NCI-H187 treated with DMSO at 0.1 percent for 48 hours (cell line): ENCODE measurements around the gene MRPS6.

Experiments used
- DNase-seq: peaks from one replicate; lab custom pipeline; 2025; lab: John Stamatoyannopoulos, UW

MRPS6 gene

DNA sequence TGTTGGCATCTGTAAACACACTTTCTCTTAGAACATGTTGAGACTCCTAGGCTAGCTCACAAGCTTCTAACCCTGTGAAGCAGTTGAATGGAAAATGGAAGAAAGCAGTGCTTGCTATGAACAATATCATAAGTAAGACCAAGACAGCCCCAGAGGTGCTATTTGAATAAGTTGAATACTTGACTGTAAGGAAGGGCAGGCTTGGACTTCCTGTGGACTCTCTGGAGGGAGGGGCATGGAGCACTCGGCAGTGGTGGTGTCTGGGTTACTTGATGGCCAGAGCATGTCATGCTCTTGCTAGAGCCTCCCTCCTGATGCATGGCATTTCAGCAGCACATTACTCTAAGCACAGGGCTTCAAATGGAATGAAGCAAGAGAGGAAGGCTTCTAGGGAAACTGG is 60.0 kb downstream of the MRPS6 start:
- DNase-seq = no peak

GRCh38 chr21:34133802-34134201 is 60.4 kb downstream of the MRPS6 start:
- no peak for DNase-seq

GRCh38 chr21:34135330-34135729 is 62.0 kb downstream of the MRPS6 start:
- no peak for DNase-seq

GRCh38 chr21:34141373-34141772 is 68.0 kb downstream of the MRPS6 start:
- DNase-seq = no peak

DNA sequence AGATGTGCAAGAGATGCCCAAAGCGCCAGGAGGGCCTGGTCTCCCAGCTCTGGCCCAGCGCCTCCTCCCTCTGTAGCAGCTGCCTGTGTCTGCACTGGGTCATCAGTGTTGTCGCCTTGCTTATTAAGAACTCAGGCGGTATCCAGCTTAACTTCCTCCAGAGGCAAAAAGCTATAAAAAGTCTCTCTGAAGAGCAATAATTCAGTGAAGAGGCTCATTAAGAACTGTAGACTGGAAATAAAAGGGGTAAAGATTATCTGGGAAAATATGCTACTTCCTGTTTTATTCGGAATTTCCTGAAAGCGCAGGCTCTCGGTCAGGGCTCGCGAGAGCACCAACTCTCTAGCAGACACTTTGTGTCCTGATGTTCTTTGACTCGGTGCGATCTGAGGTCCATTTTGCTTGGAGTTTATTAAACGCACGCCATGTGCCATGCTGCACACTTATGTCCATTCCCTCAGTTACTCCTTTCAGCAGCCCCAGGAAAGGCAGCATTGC is 70.4 kb downstream of the MRPS6 start:
- DNase-seq = no peak

GRCh38 chr21:34144224-34144623 is 70.8 kb downstream of the MRPS6 start:
- no peak for DNase-seq

DNA sequence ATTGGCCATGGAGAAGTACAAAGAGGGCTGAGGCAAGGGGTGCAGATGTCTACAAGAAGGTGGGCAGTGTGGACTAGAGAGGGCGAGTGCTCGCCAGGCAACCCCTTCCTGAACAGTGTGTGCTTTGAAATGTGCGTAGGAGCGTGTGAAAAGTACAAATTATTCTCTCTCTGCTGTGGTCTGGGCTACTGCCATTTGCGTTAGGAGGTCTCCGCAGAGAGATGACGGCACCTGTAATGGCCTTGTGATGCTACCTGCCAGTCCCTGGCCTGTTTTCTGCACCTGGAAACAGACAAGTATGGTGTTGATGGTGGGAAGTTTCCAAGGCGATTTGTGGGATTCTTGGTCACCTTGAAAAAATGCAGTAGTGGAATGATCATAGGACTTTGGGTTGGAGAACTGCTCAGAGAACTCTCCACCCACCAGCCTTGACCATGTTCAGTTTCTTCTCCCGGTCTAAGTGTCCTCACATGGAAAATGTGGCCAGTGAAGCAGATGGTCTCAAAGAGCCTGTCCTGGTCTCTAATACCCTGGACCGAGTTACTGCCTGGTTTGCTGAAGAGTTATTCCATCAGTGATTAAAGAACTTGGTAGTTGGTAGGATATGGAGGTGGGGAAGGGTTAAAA is 74.5 kb downstream of the MRPS6 start:
- DNase-seq = no peak

DNA sequence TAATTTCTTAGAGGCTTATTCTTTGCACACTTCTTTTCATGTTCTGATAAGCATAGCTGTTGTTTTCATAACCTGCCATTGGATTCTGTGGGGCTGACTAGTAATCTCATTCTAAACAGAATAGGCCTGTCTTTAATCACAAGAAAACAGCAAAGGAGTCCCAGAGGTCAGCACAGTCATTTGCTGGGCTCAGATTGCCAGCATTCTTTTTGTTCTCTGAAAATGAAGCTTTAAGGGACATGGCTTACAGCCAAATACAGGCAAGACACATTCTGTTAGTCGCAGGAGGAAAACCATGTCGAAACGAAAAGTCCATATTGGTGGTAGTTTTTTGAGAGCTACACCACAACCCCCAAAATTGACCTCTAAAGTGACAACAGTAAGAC is 75.0 kb downstream of the MRPS6 start:
- DNase-seq = no peak

DNA sequence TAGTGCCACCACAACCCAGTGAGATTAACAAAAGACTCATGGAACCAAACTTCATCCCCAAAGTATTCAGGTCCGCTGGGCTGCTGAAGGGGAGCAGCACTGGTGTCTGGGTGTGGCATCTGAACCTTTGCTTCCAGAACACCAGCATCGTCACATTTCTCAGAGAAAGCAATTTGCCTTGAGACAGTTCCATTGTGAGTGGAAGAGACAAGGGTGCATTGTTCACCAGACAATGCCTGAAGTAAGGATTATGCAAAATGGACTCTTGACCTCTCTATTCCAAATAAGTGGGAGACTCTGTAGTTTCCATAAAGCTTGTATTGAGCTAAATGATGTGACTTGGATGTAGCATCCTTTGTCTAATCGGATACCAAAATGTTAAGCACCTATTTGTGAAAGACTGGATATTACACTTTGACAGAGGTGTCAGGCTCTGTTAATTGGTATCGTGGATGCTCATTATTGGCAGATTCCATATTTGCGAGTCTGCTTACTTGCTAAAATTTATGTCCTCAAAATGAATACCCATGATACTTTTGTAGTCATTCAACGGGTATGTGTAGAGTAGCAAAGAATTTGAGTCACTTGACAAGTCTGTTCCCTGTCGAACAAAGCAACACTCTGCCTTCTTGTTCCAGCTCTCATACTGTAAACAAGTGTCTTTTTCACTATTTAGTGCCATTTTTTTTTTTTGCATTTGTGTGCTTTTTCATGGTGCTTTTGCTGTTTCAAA is 75.6 kb downstream of the MRPS6 start:
- no peak for DNase-seq

GRCh38 chr21:34152500-34152899 is 79.1 kb downstream of the MRPS6 start:
- no peak for DNase-seq

GRCh38 chr21:34154878-34155277 is 81.5 kb downstream of the MRPS6 start:
- DNase-seq = no peak

GRCh38 chr21:34156957-34157356 is 83.6 kb downstream of the MRPS6 start:
- DNase-seq = no peak

- DNase-seq = no peak
Observed at GRCh38 chr21:34157521-34157920, 84.1 kb downstream of the MRPS6 start.

DNA sequence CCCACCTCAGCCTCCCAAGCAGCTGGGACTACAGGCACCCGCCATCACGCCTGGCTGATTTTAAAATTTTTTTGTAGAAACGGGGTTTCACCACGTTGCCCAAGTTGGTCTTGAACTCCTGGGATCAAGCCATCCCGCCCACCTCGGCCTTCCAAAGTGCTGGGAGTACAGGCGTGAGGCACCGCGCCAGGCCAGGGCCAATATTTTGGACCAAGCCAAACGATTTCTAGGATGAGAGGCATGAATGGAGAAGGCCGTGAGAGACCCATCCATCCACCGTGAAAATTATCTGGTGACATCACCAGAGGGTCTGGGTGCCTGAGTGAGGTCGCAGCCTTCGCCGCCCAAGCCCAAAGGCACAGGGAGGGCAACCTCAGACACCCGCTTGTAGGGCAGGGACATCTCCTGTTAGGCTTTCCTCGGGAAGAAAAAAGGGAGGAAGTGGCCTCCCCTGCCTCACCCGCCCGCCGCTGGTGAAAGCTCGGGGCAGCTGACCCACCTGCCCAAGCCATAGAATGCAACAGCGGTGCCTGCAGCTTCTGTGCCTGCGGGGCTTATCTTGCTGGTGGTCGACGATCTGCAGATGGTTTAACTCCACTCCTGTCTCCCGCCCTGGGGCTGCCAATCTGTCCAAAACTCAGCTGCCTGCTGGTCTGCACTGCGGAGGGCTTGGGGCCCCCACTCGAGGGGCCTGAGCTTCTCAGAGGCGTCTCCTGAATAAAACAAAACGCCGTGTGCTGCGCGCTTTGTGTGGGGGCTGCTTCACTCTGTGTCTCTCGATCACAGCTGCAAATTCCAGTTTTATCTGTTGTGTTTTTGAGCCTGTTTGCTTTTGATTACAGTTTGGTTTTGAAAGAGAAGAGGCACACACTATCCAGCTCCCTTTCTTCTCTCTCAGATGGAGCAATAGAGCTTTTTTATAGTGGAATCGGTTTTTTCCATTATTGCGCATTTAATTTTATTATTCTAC is 85.8 kb downstream of the MRPS6 start:
- DNase-seq = no peak

- DNase-seq = no peak
Observed at GRCh38 chr21:34166468-34166867, 93.1 kb downstream of the MRPS6 start.

DNA sequence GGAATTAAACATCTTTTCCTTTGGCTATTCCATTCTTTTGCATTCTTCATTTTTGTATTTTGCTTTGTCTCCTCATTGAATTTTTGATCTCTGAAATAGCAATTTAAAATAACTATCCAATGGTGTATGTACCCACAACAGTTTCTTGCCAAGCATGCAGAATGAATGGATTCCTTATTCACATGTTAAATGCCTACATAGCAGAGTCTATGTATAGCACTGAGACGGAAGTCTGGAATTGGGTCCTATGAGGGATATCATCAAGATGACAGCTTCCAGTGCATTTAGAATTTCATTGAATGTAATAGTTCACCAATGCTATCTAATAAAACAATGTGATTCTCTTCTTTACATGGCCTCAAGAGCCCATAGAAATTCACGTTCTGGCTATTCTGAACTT is 97.5 kb downstream of the MRPS6 start:
- DNase-seq = no peak

DNA sequence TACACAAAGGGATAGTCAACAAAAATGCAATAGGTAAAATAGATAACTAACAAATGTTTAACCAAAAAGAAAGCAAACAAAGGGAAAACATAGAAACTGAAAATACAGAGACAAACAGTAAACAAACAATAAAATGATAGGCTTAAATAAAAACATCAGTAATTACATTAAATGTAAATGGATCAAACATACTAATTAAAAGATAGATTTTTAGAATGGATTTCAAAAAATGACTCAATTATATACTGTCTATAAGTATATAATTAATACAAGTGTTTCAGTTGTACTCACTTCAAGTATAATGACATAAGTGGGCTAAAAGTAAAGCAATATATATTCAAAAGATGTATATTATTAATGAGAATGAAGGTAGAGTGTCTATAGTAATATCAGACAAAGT is 101.1 kb downstream of the MRPS6 start:
- DNase-seq = no peak

DNA sequence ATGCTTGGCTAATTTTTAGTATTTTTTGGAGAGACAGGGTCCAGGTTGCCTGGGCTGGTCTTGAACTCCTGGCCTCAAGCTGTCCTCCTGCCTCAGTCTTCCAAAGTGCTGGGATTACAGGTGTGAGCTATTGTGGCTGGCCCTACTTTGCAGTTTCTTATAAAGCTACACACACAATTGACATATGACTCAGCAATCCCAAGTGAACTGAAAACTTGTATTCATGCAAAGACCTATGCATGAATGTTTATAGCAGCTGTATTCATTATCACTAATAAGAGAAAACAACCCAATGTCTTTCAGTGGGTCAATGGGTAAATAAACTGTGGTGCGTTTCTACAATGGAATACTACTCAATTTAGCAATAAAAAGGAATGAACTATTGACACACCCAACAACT is 103.1 kb downstream of the MRPS6 start:
- DNase-seq = no peak

GRCh38 chr21:34177919-34178567 is 104.7 kb downstream of the MRPS6 start:
- DNase-seq = no peak

GRCh38 chr21:34179204-34179935 is 106.0 kb downstream of the MRPS6 start:
- DNase-seq = no peak

- no peak for DNase-seq
Observed at GRCh38 chr21:34180407-34180806, 107.0 kb downstream of the MRPS6 start.
